WTC11 (cell line): ENCODE data around the gene C1R. TPM values are rescaled to one million over a fixed set of nuclear protein-coding genes. Genes with fewer than 3 reads are reported as not detected.

Experiments
- ATAC-seq: fragments of 200-7000 bp; cut with Tn5 transposase; 2 replicates; pipeline ENCODE4 v1.10.0; 2021; ENCODE audit warnings: mild to moderate bottlenecking, moderate library complexity
- CTCF ChIA-PET: fragments of 300-600 bp; sonication (Branson Sonifier 250); formaldehyde crosslinking; loops from one replicate; lab custom pipeline; 2021; ENCODE audit warnings: antibody characterized with exemption; lab: Charles Lee
- POLR2A ChIA-PET: fragments of 350-600 bp; sonication (Branson Sonifier 250); formaldehyde crosslinking; loops from one replicate; lab custom pipeline; 2021; ENCODE audit warnings: antibody characterized with exemption; lab: Charles Lee
- DNase-seq: peaks from one replicate; pipeline ENCODE4 v3.0.0; 2021; ENCODE audit warnings: low spot score
- H3K27ac Mint-ChIP-seq: 2 replicates; pipeline ENCODE4 v1.8.0; 2021; ENCODE audit warnings: mixed read lengths
- H3K27me3 Mint-ChIP-seq: 2 replicates; pipeline ENCODE4 v1.8.0; 2021; ENCODE audit warnings: low read depth, mild to moderate bottlenecking, moderate library complexity, mixed read lengths
- H3K36me3 Mint-ChIP-seq: 2 replicates; pipeline ENCODE4 v1.8.0; 2021; ENCODE audit warnings: mixed read lengths
- H3K4me1 Mint-ChIP-seq: 2 replicates; pipeline ENCODE4 v1.8.0; 2022; ENCODE audit warnings: mixed read lengths
- H3K4me3 Mint-ChIP-seq: 2 replicates; pipeline ENCODE4 v1.8.0; 2021; ENCODE audit warnings: mild to moderate bottlenecking, moderate library complexity, mixed read lengths
- H3K9me3 Mint-ChIP-seq: 2 replicates; pipeline ENCODE4 v1.8.0; 2021; ENCODE audit warnings: mixed read lengths
- CREB1 ChIP-seq: sonication (generic); formaldehyde crosslinking; IDR thresholded peaks from 2 replicates; pipeline ENCODE4 v1.8.0; 2023; ENCODE audit warnings: mild to moderate bottlenecking, missing genetic modification reagents
- ELF4 ChIP-seq: sonication (generic); formaldehyde crosslinking; IDR thresholded peaks from 2 replicates; pipeline ENCODE4 v1.8.1; 2022; ENCODE audit warnings: low read depth, mild to moderate bottlenecking, moderate library complexity, missing genetic modification reagents
- FOXP4 ChIP-seq: sonication (generic); formaldehyde crosslinking; IDR thresholded peaks from 2 replicates; pipeline ENCODE4 v1.8.0; 2022; ENCODE audit warnings: mild to moderate bottlenecking, missing genetic modification reagents
- OVOL2 ChIP-seq: fragments of 250-450 bp; sonication (Bioruptor Pico); IDR thresholded peaks from 2 replicates; pipeline ENCODE4 v1.9.0; 2021; ENCODE audit warnings: mild to moderate bottlenecking, borderline replicate concordance
- SP1 ChIP-seq: sonication (generic); formaldehyde crosslinking; conservative IDR thresholded peaks from 2 replicates; pipeline ENCODE4 v1.8.1; 2022; ENCODE audit warnings: missing genetic modification reagents
- ZNF423 ChIP-seq: fragments of 250-450 bp; sonication (Bioruptor Pico); IDR thresholded peaks from 2 replicates; pipeline ENCODE4 v2.1.2; 2022; ENCODE audit warnings: mild to moderate bottlenecking, moderate library complexity
- ZNF671 ChIP-seq: fragments of 250-450 bp; sonication (Bioruptor Pico); IDR thresholded peaks from 2 replicates; pipeline ENCODE4 v1.8.0; 2021; ENCODE audit warnings: mild to moderate bottlenecking
- total RNA-seq: library from RNA; stranded (reverse); gene quantifications from 3 replicates; pipeline ENCODE4 v1.2.3, GENCODE V29; 2021
- TF ChIP-seq, protein P1 (sequence below): sonication (generic); formaldehyde crosslinking; IDR thresholded peaks from 2 replicates; pipeline ENCODE4 v1.8.1; 2023; ENCODE audit warnings: mild to moderate bottlenecking, missing genetic modification reagents
- TF ChIP-seq, protein P2 (sequence below): fragments of 250-450 bp; sonication (Bioruptor Pico); IDR thresholded peaks from 2 replicates; pipeline ENCODE4 v1.9.0; 2021; ENCODE audit warnings: mild to moderate bottlenecking
- TF ChIP-seq, protein P3 (sequence below): fragments of 250-450 bp; sonication (Bioruptor Pico); conservative IDR thresholded peaks from 2 replicates; pipeline ENCODE4 v1.9.0; 2021; ENCODE audit warnings: mild to moderate bottlenecking
- TF ChIP-seq, protein P4 (sequence below): fragments of 200-600 bp; IDR thresholded peaks from 2 replicates; pipeline ENCODE4 v1.8.0; 2022; ENCODE audit warnings: antibody characterized with exemption

C1R gene
- total RNA-seq, 1 experiment from 2014 or later: 8.4 TPM

- Mint-ChIP-seq H3K9me3 (no peaks in the 10 kb centered on the region), H3K4me1 (no peaks in the 10 kb centered on the region), H3K4me3 (no peak overlapping the region), H3K27ac (no peak overlapping the region), H3K27me3 (peaks cover 7% of the 10 kb centered on the region; the same call in 1 of the 2 replicates), H3K36me3 (no peaks in the 10 kb centered on the region)
- DNase-seq (no peak), ATAC-seq (no peak)
- TF ChIP-seq, protein P1, sequence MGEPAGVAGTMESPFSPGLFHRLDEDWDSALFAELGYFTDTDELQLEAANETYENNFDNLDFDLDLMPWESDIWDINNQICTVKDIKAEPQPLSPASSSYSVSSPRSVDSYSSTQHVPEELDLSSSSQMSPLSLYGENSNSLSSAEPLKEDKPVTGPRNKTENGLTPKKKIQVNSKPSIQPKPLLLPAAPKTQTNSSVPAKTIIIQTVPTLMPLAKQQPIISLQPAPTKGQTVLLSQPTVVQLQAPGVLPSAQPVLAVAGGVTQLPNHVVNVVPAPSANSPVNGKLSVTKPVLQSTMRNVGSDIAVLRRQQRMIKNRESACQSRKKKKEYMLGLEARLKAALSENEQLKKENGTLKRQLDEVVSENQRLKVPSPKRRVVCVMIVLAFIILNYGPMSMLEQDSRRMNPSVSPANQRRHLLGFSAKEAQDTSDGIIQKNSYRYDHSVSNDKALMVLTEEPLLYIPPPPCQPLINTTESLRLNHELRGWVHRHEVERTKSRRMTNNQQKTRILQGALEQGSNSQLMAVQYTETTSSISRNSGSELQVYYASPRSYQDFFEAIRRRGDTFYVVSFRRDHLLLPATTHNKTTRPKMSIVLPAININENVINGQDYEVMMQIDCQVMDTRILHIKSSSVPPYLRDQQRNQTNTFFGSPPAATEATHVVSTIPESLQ: no peak
- TF ChIP-seq SP1 (CRISPR knock-in tag) (no peak), ZNF671 (CRISPR knock-in tag) (no peak), FOXP4 (no peak), CREB1 (no peak), ELF4 (CRISPR knock-in tag) (no peak), OVOL2 (CRISPR knock-in tag) (no peak)
- TF ChIP-seq, protein P2, sequence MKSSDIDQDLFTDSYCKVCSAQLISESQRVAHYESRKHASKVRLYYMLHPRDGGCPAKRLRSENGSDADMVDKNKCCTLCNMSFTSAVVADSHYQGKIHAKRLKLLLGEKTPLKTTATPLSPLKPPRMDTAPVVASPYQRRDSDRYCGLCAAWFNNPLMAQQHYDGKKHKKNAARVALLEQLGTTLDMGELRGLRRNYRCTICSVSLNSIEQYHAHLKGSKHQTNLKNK: no peak
- TF ChIP-seq, protein P3, sequence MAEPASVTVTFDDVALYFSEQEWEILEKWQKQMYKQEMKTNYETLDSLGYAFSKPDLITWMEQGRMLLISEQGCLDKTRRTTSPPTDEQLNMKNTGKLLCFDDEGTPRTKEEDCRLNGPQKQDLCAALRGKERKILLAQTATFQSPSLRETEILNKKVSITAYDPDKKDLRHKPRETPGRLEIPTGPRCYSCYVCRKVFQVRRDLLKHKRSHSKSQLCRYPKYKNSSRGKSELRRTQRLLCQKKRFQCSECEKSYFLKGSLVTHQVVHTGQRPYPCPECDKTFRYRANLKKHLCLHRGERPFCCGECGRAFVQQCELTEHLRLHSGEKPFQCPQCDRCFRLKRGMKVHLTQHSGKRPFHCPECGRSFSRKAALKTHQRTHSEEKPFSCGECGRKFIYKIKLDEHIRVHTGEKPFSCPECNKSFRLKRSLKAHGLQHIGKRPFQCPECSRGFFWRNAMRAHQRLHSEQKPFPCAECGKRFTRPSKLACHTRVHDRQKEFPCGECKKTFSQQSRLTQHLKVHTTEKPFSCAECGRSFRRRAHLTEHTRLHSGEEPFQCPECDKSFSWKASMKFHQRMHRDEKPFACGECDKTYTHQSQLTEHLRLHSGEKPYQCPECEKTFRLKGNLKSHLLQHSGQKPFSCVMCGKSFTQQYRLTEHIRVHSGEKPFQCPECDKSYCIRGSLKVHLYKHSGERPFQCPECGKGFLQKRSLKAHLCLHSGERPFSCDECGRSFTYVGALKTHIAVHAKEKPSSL: no peak
- TF ChIP-seq, protein P4, sequence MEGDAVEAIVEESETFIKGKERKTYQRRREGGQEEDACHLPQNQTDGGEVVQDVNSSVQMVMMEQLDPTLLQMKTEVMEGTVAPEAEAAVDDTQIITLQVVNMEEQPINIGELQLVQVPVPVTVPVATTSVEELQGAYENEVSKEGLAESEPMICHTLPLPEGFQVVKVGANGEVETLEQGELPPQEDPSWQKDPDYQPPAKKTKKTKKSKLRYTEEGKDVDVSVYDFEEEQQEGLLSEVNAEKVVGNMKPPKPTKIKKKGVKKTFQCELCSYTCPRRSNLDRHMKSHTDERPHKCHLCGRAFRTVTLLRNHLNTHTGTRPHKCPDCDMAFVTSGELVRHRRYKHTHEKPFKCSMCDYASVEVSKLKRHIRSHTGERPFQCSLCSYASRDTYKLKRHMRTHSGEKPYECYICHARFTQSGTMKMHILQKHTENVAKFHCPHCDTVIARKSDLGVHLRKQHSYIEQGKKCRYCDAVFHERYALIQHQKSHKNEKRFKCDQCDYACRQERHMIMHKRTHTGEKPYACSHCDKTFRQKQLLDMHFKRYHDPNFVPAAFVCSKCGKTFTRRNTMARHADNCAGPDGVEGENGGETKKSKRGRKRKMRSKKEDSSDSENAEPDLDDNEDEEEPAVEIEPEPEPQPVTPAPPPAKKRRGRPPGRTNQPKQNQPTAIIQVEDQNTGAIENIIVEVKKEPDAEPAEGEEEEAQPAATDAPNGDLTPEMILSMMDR: no peak
- CTCF ChIA-PET: interaction anchor here (1.5 kb wide), 1 partner anchor 20 kb away, joined by 3 read pairs; no protein-coding TSS in a partner anchor
- POLR2A ChIA-PET: interaction anchor here (0.6 kb wide), 1 partner anchor 65 kb away, joined by 5 read pairs; no protein-coding TSS in a partner anchor
Measured at GRCh38 chr12:7072554-7072953, 19.7 kb downstream of the C1R start.

GRCh38 chr12:7072035-7072434 lies 20.2 kb downstream of the C1R start:
- no peak overlapping the region for H3K4me3 Mint-ChIP-seq
- TF ChIP-seq ZNF423 (CRISPR knock-in tag): no peak
- TF ChIP-seq, protein P2: no peak
- TF ChIP-seq, protein P4: no peak
- ATAC-seq (no peak), DNase-seq (no peak)
- ChIA-PET POLR2A (no interaction called here), CTCF (no interaction called here)
- H3K4me1 Mint-ChIP-seq: no peaks in the 10 kb centered on the region
- no peaks in the 10 kb centered on the region for H3K36me3 Mint-ChIP-seq
- H3K27ac Mint-ChIP-seq: no peak overlapping the region
- peaks cover 7% of the 10 kb centered on the region; the same call in 1 of the 2 replicates for H3K27me3 Mint-ChIP-seq
- no peaks in the 10 kb centered on the region for H3K9me3 Mint-ChIP-seq
